SK-N-SH (cell line): ENCODE measurements around the gene ENTPD3. TPM values are rescaled to one million over a fixed set of nuclear protein-coding genes. Genes with fewer than 3 reads are reported as not detected.

ENCODE experiments used
- CTCF ChIA-PET: fragments of 300-600, 350-600 bp; formaldehyde crosslinking; extraction: SDS; loops from one replicate; lab custom pipeline; 2021; lab: Yijun Ruan, JAX
- POLR2A ChIA-PET: fragments of 350-600 bp; sonication (Branson Sonifier 250); formaldehyde crosslinking; extraction: SDS; loops from one replicate; lab custom pipeline; 2020; ENCODE audit warnings: antibody characterized with exemption, inconsistent platforms; lab: Yijun Ruan, JAX
- DNase-seq: peaks from one replicate; pipeline ENCODE4 v3.0.0; 2012
- H2AFZ ChIP-seq: fragments of 200-600 bp; sonication (generic); 2 replicates; pipeline ENCODE4 v1.8.1; 2016; ENCODE audit warnings: antibody characterized with exemption, mild to moderate bottlenecking, low read depth
- H3F3A ChIP-seq: fragments of 200-600 bp; sonication (generic); replicated peaks from 2 replicates; pipeline ENCODE3; 2016; ENCODE audit warnings: antibody characterized with exemption, mild to moderate bottlenecking; ENCODE audit not compliant: insufficient read depth
- H3K27ac ChIP-seq, 2 experiments: fragments of 200-500 bp in 1 of 2; fragments of 200-600 bp in 1 of 2; sonication (Bioruptor generic) in 1 of 2; sonication (generic), shearing (Covaris generic) in 1 of 2; 2 replicates each; pipeline versions ENCODE4 v1.5.1 to v1.6.1; 2014 to 2016; ENCODE audit warnings: low read depth in 2 of 2, inconsistent platforms in 1 of 2, low read length in 1 of 2, mild to moderate bottlenecking in 1 of 2, mixed read lengths in 1 of 2
- H3K27me3 ChIP-seq: fragments of 200-600 bp; sonication (generic), shearing (Covaris generic); 2 replicates; pipeline ENCODE4 v1.6.1; 2016; ENCODE audit warnings: mixed run types; ENCODE audit not compliant: insufficient read depth
- H3K36me3 ChIP-seq, 2 experiments: fragments of 200-500 bp in 1 of 2; fragments of 200-600 bp in 1 of 2; sonication (Bioruptor generic) in 1 of 2; sonication (generic) in 1 of 2; replicated peaks in 1 of 2; 2 replicates each; pipeline versions ENCODE3 to v1.5.1; 2014 to 2016; ENCODE audit warnings: low read length in 1 of 2, mild to moderate bottlenecking in 1 of 2; ENCODE audit not compliant: insufficient read depth in 2 of 2, control insufficient read depth in 1 of 2
- H3K4me1 ChIP-seq, 2 experiments: fragments of 200-500 bp in 1 of 2; fragments of 200-600 bp in 1 of 2; sonication (Bioruptor generic) in 1 of 2; sonication (generic), shearing (Covaris generic) in 1 of 2; 2 replicates each; pipeline versions ENCODE4 v1.5.1 to v1.6.1; 2014 to 2016; ENCODE audit warnings: low read depth in 1 of 2, low read length in 1 of 2, mixed run types in 1 of 2; ENCODE audit not compliant: insufficient read depth in 2 of 2, control insufficient read depth in 1 of 2
- H3K4me2 ChIP-seq: fragments of 200-600 bp; sonication (generic), shearing (Covaris generic); 2 replicates; pipeline ENCODE4 v1.6.1; 2017; ENCODE audit warnings: mixed run types
- H3K4me3 ChIP-seq, 2 experiments: fragments of 200-500 bp in 1 of 2; fragments of 200-600 bp in 1 of 2; sonication (Bioruptor generic) in 1 of 2; sonication (generic), shearing (Covaris generic) in 1 of 2; 2 replicates each; pipeline versions ENCODE4 v1.5.1 to v1.8.1; 2014 to 2016; ENCODE audit warnings: low read depth in 2 of 2, inconsistent platforms in 1 of 2, low read length in 1 of 2, mild to moderate bottlenecking in 1 of 2, mixed read lengths in 1 of 2, moderate library complexity in 1 of 2
- H3K79me2 ChIP-seq: fragments of 200-600 bp; sonication (generic); 2 replicates; pipeline ENCODE4 v1.8.1; 2017; ENCODE audit warnings: mild to moderate bottlenecking; ENCODE audit not compliant: insufficient read depth
- H3K9ac ChIP-seq: fragments of 200-600 bp; sonication (generic); 2 replicates; pipeline ENCODE4 v1.6.1; 2017; ENCODE audit warnings: mixed run types
- H3K9me2 ChIP-seq: fragments of 200-600 bp; sonication (generic); 2 replicates; pipeline ENCODE4 v1.6.1; 2017; ENCODE audit warnings: mixed run types
- H3K9me3 ChIP-seq: fragments of 200-600 bp; sonication (generic); 2 replicates; pipeline ENCODE4 v1.6.1; 2017; ENCODE audit warnings: mixed run types, mild to moderate bottlenecking, moderate library complexity
- H4K20me1 ChIP-seq: fragments of 200-600 bp; sonication (generic); 2 replicates; pipeline ENCODE4 v1.6.1; 2017; ENCODE audit warnings: mild to moderate bottlenecking, mixed run types; ENCODE audit not compliant: insufficient read depth
- EP300 ChIP-seq, 2 experiments: IDR thresholded peaks; 2 replicates each; pipeline versions ENCODE4 v1.4.0 to v1.6.1; 2012; ENCODE audit warnings: borderline replicate concordance in 1 of 2, low read depth in 1 of 2, low read length in 1 of 2
- GATA2 ChIP-seq: sonication (generic); formaldehyde crosslinking; IDR thresholded peaks from 2 replicates; pipeline ENCODE4 v1.5.0; 2020; ENCODE audit warnings: mild to moderate bottlenecking, missing genetic modification reagents
- PBX3 ChIP-seq: IDR thresholded peaks from 2 replicates; pipeline ENCODE4; 2012
- TEAD4 ChIP-seq: IDR thresholded peaks from 2 replicates; pipeline ENCODE4 v1.4.0; 2012; ENCODE audit warnings: mild to moderate bottlenecking, borderline replicate concordance; ENCODE audit not compliant: insufficient read depth
- USF2 ChIP-seq: fragments of 150-350 bp; IDR thresholded peaks from 2 replicates; pipeline ENCODE4 v1.6.1; 2017; ENCODE audit warnings: antibody characterized with exemption, low read length, low read depth, borderline replicate concordance
- WGBS: methylation state at CpG from one replicate; pipeline ENCODE4 v1.1.6; 2017; ENCODE audit warnings: low lambda C conversion rate; 5-methylcytosine and 5-hydroxymethylcytosine counted together
- polyA plus RNA-seq, 3 experiments: library from polyadenylated mRNA; depleted of rRNA; stranded (reverse); fragments of >200 nt; gene quantifications; 2 replicates each; pipeline ENCODE4 v1.2.3, GENCODE V29; 2012
- TF ChIP-seq, protein P1 (sequence below): fragments of 200-600 bp; sonication (generic); IDR thresholded peaks from 2 replicates; pipeline ENCODE4 v1.6.1; 2017; ENCODE audit warnings: antibody characterized with exemption, mild to moderate bottlenecking, moderate library complexity
- TF ChIP-seq, protein P2 (sequence below): IDR thresholded peaks from 2 replicates; pipeline ENCODE4 v1.4.0; 2012; ENCODE audit warnings: low read depth
- TF ChIP-seq, protein P3 (sequence below): fragments of 150-350 bp; IDR thresholded peaks from 2 replicates; pipeline ENCODE4 v1.6.1; 2016; ENCODE audit warnings: mild to moderate bottlenecking, low read depth, low read length

ENTPD3 gene
- polyA plus RNA-seq, 1 of the 3 experiments (the other 2 are of a cell fraction) = 0.02 TPM

- TF ChIP-seq, protein P1, sequence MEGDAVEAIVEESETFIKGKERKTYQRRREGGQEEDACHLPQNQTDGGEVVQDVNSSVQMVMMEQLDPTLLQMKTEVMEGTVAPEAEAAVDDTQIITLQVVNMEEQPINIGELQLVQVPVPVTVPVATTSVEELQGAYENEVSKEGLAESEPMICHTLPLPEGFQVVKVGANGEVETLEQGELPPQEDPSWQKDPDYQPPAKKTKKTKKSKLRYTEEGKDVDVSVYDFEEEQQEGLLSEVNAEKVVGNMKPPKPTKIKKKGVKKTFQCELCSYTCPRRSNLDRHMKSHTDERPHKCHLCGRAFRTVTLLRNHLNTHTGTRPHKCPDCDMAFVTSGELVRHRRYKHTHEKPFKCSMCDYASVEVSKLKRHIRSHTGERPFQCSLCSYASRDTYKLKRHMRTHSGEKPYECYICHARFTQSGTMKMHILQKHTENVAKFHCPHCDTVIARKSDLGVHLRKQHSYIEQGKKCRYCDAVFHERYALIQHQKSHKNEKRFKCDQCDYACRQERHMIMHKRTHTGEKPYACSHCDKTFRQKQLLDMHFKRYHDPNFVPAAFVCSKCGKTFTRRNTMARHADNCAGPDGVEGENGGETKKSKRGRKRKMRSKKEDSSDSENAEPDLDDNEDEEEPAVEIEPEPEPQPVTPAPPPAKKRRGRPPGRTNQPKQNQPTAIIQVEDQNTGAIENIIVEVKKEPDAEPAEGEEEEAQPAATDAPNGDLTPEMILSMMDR = no peak
- TF ChIP-seq USF2 (no peak), EP300 (IDR thresholded peaks at IDR 0.05; ENCODE audit: borderline replicate concordance in 1 of 2, low read depth in 1 of 2, low read length in 1 of 2) (no peak)
- TF ChIP-seq, protein P2, sequence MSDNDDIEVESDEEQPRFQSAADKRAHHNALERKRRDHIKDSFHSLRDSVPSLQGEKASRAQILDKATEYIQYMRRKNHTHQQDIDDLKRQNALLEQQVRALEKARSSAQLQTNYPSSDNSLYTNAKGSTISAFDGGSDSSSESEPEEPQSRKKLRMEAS = no peak
Observed at GRCh38 chr3:40465111-40465407, 78.1 kb downstream of the ENTPD3 start (continued).

GRCh38 chr3:40465456-40465855 lies 78.5 kb downstream of the ENTPD3 start:
- H3F3A ChIP-seq = peaks cover 56% of the 10 kb centered on the region
- no peak for TF ChIP-seq TEAD4
- TF ChIP-seq, protein P3, sequence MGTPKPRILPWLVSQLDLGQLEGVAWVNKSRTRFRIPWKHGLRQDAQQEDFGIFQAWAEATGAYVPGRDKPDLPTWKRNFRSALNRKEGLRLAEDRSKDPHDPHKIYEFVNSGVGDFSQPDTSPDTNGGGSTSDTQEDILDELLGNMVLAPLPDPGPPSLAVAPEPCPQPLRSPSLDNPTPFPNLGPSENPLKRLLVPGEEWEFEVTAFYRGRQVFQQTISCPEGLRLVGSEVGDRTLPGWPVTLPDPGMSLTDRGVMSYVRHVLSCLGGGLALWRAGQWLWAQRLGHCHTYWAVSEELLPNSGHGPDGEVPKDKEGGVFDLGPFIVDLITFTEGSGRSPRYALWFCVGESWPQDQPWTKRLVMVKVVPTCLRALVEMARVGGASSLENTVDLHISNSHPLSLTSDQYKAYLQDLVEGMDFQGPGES = no peak
- H3K9ac ChIP-seq = no peak overlapping the region
- no peaks in the 10 kb centered on the region for H3K27me3 ChIP-seq
- H3K9me2 ChIP-seq = no peaks in the 10 kb centered on the region
- no peaks in the 10 kb centered on the region for H3K9me3 ChIP-seq
- H2AFZ ChIP-seq = no peak overlapping the region
- DNase-seq = no peak
- peaks cover 9% of the 10 kb centered on the region for H4K20me1 ChIP-seq
- H3K4me1 ChIP-seq = no peaks in the 10 kb centered on the region
- peaks cover 10% of the 10 kb centered on the region for H3K79me2 ChIP-seq
- peaks cover 26 to 40% of the 10 kb centered on the region in 2 experiments for H3K36me3 ChIP-seq
- no peak overlapping the region for H3K4me2 ChIP-seq
- 91% methylated on average over 2 of the region's 2 CpGs for WGBS
- no peak overlapping the region for H3K4me3 ChIP-seq
- no peak overlapping the region for H3K27ac ChIP-seq
- CTCF ChIA-PET = no interaction called here
- POLR2A ChIA-PET = interaction anchor here (1.5 kb wide), 1 partner anchor 12 kb away, joined by 4 read pairs; no protein-coding TSS in a partner anchor

- Histone ChIP-seq H3K4me1 (no peaks in the 10 kb centered on the region), H3K9me2 (no peaks in the 10 kb centered on the region), H4K20me1 (no peaks in the 10 kb centered on the region), H3K4me3 (no peak overlapping the region), H2AFZ (no peak overlapping the region), H3K9me3 (no peaks in the 10 kb centered on the region), H3F3A (peaks cover 45% of the 10 kb centered on the region), H3K27ac (no peak overlapping the region), H3K27me3 (no peaks in the 10 kb centered on the region), H3K79me2 (no peaks in the 10 kb centered on the region), H3K36me3 (peaks cover 12 to 17% of the 10 kb centered on the region in 2 experiments), H3K9ac (no peak overlapping the region), H3K4me2 (no peak overlapping the region)
- ChIA-PET POLR2A (no interaction called here), CTCF (no interaction called here)
- no peak for DNase-seq
- TF ChIP-seq PBX3 (no peak), GATA2 (no peak)
- WGBS = 63% methylated on average over 4 of the region's 4 CpGs
Observed at GRCh38 chr3:40468018-40468417, 81.0 kb downstream of the ENTPD3 start.
